Testis (tissue), 3 donors: Measurements from ENCODE around the gene ZNF860. TPM values are rescaled to one million over a fixed set of nuclear protein-coding genes. Genes with fewer than 3 reads are reported as not detected.

Experiments
- DNase-seq: peaks from one replicate; pipeline ENCODE4 v3.0.0-alpha.2; 2019
- H3K27ac ChIP-seq, 2 donors: fragments of 200-600 bp; sonication (generic); one replicate each; pipeline ENCODE4 v1.5.1; 2019
- H3K27me3 ChIP-seq: fragments of 200-600 bp; sonication (generic); one replicate; pipeline ENCODE4 v1.5.1; 2019
- H3K36me3 ChIP-seq: fragments of 200-600 bp; sonication (generic); one replicate; pipeline ENCODE4 v1.5.1; 2017; ENCODE audit warnings: low read depth; ENCODE audit errors: missing control alignments
- H3K4me1 ChIP-seq: fragments of 200-600 bp; sonication (generic); one replicate; pipeline ENCODE4 v1.5.1; 2019
- H3K4me3 ChIP-seq, 2 donors: fragments of 200-600 bp; sonication (generic); one replicate each; pipeline ENCODE4 v1.5.1; 2017 to 2019
- H3K9me3 ChIP-seq: fragments of 200-600 bp; sonication (generic); one replicate; pipeline ENCODE4 v1.5.1; 2017
- POLR2A ChIP-seq: fragments of 450-650 bp; IDR thresholded peaks from one replicate; pipeline ENCODE4 v1.6.1; 2017; ENCODE audit warnings: antibody characterized with exemption, mild to moderate bottlenecking, moderate library complexity
- WGBS, 2 donors: methylation state at CpG; one replicate each; pipeline ENCODE4 v1.1.5; 2018; 5-methylcytosine and 5-hydroxymethylcytosine counted together
- intact Hi-C: fragments of 100-400 bp; cut with DNase I; formaldehyde crosslinking; loops from one replicate; pipeline ENCODE4 v1.15.1; 2023; ENCODE audit warnings: low total_unique reads
- polyA plus RNA-seq: library from polyadenylated mRNA; stranded (reverse); fragments of 350-450 nt; fragmentation: Illumina TruSeq; extraction: RNeasy Lipid Tissue Mini Kit (QIAGEN cat#74804); gene quantifications from one replicate; pipeline ENCODE4 v1.2.3, GENCODE V29; 2014; ENCODE audit warnings: low read depth, low replicate concordance; ENCODE audit not compliant: insufficient read depth
- total RNA-seq, 2 donors: library from RNA; depleted of rRNA; stranded (reverse); fragments of >200 nt; gene quantifications; one replicate each; pipeline ENCODE4 v1.2.3, GENCODE V29; 2016
- TF ChIP-seq, protein P1 (sequence below), 3 experiments: fragments of 450-650 bp in 2 of 3; fragments of 200-600 bp in 1 of 3; sonication (generic) in 1 of 3; IDR thresholded peaks; one replicate each; pipeline ENCODE4 v1.5.1; 2016 to 2019; ENCODE audit warnings: antibody characterized with exemption in 3 of 3, mild to moderate bottlenecking in 2 of 3, moderate library complexity in 1 of 3

The ZNF860 gene
- total and polyA plus RNA-seq, 3 donors from 2014 or later, result 1.5 to 6.2 (median 4.0) TPM

- Histone ChIP-seq H3K4me1 (peaks cover 8% of the 10 kb centered on the region), H3K36me3 (no peaks in the 10 kb centered on the region), H3K4me3 (no peak overlapping the region), H3K27me3 (no peaks in the 10 kb centered on the region), H3K27ac (peak overlapping the region in 1 of 2 donors; percentile 21), H3K9me3 (no peaks in the 10 kb centered on the region)
- intact Hi-C loops, result no loop called here
- WGBS, 2 donors, result 86 to 88% methylated on average over 5 of the region's 5 CpGs
- DNase-seq, result no peak
- TF ChIP-seq POLR2A, result no peak
- TF ChIP-seq, protein P1, sequence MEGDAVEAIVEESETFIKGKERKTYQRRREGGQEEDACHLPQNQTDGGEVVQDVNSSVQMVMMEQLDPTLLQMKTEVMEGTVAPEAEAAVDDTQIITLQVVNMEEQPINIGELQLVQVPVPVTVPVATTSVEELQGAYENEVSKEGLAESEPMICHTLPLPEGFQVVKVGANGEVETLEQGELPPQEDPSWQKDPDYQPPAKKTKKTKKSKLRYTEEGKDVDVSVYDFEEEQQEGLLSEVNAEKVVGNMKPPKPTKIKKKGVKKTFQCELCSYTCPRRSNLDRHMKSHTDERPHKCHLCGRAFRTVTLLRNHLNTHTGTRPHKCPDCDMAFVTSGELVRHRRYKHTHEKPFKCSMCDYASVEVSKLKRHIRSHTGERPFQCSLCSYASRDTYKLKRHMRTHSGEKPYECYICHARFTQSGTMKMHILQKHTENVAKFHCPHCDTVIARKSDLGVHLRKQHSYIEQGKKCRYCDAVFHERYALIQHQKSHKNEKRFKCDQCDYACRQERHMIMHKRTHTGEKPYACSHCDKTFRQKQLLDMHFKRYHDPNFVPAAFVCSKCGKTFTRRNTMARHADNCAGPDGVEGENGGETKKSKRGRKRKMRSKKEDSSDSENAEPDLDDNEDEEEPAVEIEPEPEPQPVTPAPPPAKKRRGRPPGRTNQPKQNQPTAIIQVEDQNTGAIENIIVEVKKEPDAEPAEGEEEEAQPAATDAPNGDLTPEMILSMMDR (IDR thresholded peaks at IDR 0.05), result no peak
Measured at GRCh38 chr3:31973837-31974236, 7.7 kb upstream of the ZNF860 start.

- WGBS, 2 donors, result 82 to 90% methylated on average over 5 of the region's 5 CpGs
- H3K9me3 ChIP-seq, result no peaks in the 10 kb centered on the region
- no peaks in the 10 kb centered on the region for H3K36me3 ChIP-seq
- H3K4me1 ChIP-seq, result peaks cover 8% of the 10 kb centered on the region
- intact Hi-C loops, result no loop called here
- TF ChIP-seq POLR2A, result no peak
- TF ChIP-seq, protein P1 (IDR thresholded peaks at IDR 0.05), result no peak
- no peak for DNase-seq
- no peak overlapping the region for H3K4me3 ChIP-seq
- H3K27me3 ChIP-seq, result no peaks in the 10 kb centered on the region
- peak overlapping the region in 1 of 2 donors; percentile 36 for H3K27ac ChIP-seq
Measured at GRCh38 chr3:31974471-31974870, 7.1 kb upstream of the ZNF860 start.

DNA sequence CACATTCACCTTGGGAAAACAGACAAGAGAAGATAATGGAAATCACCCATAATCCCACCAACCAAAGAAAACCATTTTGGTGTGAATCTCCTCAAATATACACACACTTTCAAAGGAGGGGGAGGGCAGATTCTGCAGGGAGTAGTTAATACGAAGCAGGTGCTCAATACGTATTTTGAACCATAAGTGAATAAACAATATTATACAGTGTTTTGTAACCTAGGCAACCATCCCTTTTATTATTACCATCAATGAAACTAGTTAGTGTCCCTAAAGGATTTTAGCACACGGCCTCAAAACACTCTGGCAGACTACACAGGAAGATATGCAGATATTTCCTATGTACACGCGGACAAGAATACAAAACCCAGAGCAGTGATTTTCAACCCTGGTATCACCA, 6.6 kb upstream of the ZNF860 start:
- Histone ChIP-seq H3K27me3 (no peaks in the 10 kb centered on the region), H3K4me3 (no peak overlapping the region), H3K36me3 (no peaks in the 10 kb centered on the region), H3K9me3 (no peaks in the 10 kb centered on the region), H3K4me1 (peaks cover 8% of the 10 kb centered on the region), H3K27ac (peak overlapping the region; percentile 20 to 36)
- intact Hi-C loops, result no loop called here
- WGBS, 2 donors, result 84 to 87% methylated on average over 5 of the region's 5 CpGs
- DNase-seq, result no peak
- TF ChIP-seq POLR2A, result no peak
- TF ChIP-seq, protein P1 (IDR thresholded peaks at IDR 0.05), result no peak

DNA sequence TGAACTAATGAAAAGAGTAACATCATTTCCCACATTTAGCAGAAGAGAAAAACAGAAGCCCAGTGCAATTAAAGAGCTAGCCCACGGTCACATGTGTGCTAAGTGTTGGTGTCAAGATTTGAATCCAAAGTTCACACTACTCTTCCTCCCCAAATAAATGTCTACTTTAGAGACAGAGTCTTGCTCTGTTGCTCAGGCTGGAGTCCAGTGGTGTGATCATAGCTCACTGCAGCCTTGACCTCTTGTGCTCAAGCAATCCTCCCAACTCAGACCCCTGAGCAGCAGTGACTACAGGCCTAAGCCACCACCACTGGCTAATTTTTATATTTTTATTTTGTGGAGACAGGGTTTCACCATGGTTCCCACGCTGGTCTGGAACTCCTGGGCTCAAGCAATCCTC, 5.2 kb upstream of the ZNF860 start:
- H3K4me3 ChIP-seq, result no peak overlapping the region
- no peak for TF ChIP-seq POLR2A
- TF ChIP-seq, protein P1 (IDR thresholded peaks at IDR 0.05), result no peak
- no peaks in the 10 kb centered on the region for H3K36me3 ChIP-seq
- peaks cover 4% of the 10 kb centered on the region for H3K4me1 ChIP-seq
- intact Hi-C loops, result no loop called here
- H3K9me3 ChIP-seq, result no peaks in the 10 kb centered on the region
- H3K27me3 ChIP-seq, result no peaks in the 10 kb centered on the region
- WGBS, 2 donors, result 83 to 86% methylated on average over 2 of the region's 2 CpGs
- H3K27ac ChIP-seq, result peak overlapping the region in 1 of 2 donors; percentile 22
- DNase-seq, result no peak

DNA sequence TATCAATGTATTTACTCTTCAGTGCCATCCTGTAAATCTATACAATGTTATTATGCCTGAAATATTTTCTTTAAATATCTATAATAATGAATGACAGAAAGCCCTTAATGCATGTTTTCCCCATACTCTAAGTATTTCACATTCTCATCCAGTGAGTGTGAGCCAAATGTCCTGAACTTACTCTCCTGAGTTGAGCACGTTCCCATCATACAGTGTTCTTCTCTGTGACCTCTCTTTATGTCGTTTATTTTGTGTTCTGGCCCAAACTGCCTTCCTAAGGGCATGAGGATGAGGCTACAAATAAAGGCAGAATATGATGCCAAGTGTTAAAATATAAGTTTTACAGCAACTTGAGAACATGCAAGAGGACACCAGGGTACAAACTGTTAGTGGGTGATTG, 3.8 kb upstream of the ZNF860 start:
- Histone ChIP-seq H3K36me3 (no peaks in the 10 kb centered on the region), H3K27me3 (no peaks in the 10 kb centered on the region), H3K27ac (no peak overlapping the region), H3K4me1 (peaks cover 4% of the 10 kb centered on the region), H3K4me3 (no peak overlapping the region), H3K9me3 (no peaks in the 10 kb centered on the region)
- TF ChIP-seq, protein P1 (IDR thresholded peaks at IDR 0.05), result no peak
- TF ChIP-seq POLR2A, result no peak
- intact Hi-C loops, result no loop called here
- no peak for DNase-seq
- WGBS, 2 donors, result 48 to 62% methylated on average over 2 of the region's 2 CpGs
